Measurements from ENCODE around the gene PXYLP1.
"Not testable (repeated sequence)": the region's sequence is repeated elsewhere in the genome, so short reads cannot be mapped to it uniquely, and the experiment has no call there.

Gene PXYLP1

GRCh38 chr3:141291559-141292355, 60.1 kb downstream of the PXYLP1 start:
- DNase-seq (ENCODE audit: low read depth in 2 of 3, low spot score in 1 of 3) = no peak

GRCh38 chr3:141292356-141293058, 60.9 kb downstream of the PXYLP1 start:
- no peak for DNase-seq (ENCODE audit: low read depth in 2 of 3, low spot score in 1 of 3)

GRCh38 chr3:141294301-141294700, 62.7 kb downstream of the PXYLP1 start:
- no peak for DNase-seq (ENCODE audit: low read depth in 2 of 3, low spot score in 1 of 3)

- DNase-seq (ENCODE audit: low read depth in 2 of 3, low spot score in 1 of 3) = no peak
These were observed 63.2 kb downstream of the PXYLP1 start for GRCh38 chr3:141294848-141295247.

DNA sequence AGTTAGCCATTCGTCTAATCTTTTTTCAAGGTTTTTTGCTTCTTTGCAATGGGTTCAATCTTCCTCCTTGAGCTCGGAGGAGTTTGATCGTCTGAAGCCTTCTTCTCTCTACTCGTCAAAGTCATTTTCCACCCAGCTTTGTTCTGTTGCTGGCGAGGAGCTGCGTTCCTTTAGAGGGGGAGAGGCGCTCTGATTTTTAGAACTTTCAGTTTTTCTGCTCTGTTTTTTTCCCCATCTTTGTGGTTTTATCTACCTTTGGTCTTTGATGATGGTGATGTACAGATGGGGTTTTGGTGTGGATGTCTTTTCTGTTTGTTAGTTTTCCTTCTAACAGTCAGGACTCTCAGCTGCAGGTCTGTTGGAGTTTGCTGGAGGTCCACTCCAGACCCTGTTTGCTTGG, 68.8 kb downstream of the PXYLP1 start:
- DNase-seq (ENCODE audit: low read depth in 2 of 3, low spot score in 1 of 3) = not testable (repeated sequence)

GRCh38 chr3:141302364-141303141, 70.9 kb downstream of the PXYLP1 start:
- no peak for DNase-seq (ENCODE audit: low read depth in 2 of 3, low spot score in 1 of 3)

DNA sequence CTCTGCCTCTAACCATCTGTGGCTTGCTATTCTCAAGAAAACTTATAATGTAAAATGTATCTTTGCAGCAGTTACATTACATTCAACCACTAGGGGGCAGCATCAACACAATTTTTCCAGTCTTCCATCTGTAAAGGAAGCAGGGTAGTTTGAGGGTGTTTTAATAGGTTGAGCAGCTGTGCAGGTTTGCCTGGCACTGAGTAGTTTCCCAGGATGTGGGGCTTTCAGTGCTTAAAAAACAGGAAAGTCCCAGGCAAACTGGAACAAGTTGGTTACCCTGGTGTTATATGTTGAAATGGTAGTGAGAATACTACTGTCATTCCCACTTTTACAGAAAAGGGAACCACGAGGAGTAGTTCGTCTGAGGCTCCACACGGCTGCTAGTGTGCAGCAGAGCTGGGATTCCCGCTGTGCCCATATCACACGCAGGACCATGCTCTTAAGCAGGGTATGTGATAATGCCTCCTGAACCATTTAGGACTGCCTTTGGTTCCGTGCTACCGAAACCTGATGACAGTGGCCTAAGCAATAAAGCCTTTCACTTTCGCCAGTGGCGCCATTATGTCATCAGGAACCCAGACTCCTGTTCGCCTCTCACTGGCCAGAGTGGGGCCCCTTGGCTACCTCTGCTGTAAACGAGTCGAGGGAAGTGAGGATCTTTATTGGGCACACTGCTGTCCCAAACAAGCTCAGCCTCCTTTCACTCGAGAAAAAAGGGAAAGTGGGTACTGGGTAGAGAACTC, 72.0 kb downstream of the PXYLP1 start:
- DNase-seq (ENCODE audit: low read depth in 2 of 3, low spot score in 1 of 3) = peak in 2 of 3 donors; percentile 38 to 92

DNA sequence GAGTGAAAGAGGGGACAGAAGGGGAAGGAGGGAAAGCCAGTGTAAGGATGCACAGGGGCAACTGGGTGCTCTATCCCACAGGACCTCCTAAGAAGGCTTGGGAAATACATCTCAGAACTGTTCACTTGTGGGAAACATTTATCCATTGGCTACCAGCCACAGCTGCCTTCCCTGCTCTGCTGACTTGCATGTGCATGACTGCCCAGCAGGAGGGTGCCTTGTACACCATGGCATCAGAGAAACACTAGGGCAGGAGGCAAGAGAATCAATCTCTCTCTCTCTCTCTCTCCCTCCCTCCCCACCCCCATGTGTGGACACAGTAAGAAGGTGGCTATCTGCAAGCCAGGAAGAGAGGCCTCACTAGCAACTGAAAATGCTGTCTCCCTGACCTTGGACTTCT, 73.8 kb downstream of the PXYLP1 start:
- DNase-seq (ENCODE audit: low read depth in 2 of 3, low spot score in 1 of 3) = no peak

DNA sequence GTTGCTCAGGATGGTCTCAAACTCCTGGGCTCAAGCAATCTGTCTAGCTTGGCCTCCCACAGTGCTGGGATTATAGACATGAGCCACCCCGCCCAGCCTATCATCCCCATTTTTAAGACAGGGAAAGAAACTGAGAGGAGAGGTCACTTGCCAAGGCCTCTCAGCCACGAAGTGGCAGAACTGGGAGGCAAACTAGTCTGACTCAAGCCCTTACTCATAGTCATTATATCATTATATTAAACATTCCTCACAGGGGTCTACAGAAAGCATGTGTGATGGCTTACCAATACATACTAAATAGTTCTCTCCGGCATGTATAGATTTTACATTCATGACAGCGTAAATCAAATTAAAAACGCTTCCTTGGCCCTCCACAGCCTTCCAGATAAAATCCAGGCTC, 74.7 kb downstream of the PXYLP1 start:
- DNase-seq (ENCODE audit: low read depth in 2 of 3, low spot score in 1 of 3) = no peak

DNA sequence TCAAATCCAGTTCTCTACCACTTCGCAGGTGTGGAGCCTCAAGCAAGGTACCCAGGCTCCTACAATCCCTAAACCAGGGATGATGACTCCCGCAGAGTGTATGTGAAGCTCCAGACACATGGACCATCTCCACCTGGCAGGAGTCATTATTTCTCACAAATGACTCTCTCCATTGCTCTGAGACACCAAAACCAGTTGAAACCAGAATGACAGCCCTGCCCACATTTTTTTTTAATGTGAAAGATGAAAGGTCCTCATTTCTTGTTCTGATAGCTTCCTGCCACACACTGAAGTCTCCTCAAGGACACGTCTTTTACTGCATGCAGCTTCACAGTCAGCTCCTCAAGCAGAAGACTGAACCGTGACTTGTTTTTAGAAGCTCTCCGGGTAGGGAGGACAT, 75.3 kb downstream of the PXYLP1 start:
- DNase-seq (ENCODE audit: low read depth in 2 of 3, low spot score in 1 of 3) = no peak

GRCh38 chr3:141307351-141308059, 75.9 kb downstream of the PXYLP1 start:
- no peak for DNase-seq (ENCODE audit: low read depth in 2 of 3, low spot score in 1 of 3)

DNA sequence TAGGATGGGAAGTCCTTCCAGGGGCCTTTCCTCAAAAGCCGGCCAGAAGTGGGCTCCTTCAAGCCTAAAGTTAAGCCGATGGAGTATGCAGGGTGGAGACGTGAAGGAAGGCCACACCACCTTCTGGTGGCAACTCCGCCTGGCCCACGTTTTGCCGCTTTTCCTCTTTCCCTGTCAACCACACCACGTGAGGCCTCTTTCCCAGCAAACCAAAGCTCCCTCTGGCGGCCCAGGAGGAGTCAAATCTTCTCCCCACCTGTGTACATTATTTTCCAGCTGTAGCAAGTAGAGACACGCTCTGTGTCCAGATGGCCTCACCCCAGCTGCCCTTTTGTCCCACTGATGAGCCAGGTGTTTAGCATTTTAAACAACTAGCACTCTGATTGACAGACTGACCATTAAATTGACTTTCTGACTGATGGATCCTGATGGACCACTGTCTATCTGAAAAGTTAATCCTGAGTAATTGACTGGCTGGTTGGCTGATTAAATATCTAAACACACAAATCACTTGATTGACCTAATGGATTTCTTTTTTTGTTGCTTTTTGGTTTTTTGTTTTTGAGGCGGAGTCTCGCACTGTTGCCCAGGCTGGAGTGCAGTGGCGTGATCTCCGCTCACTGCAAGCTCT, 77.1 kb downstream of the PXYLP1 start:
- no peak for DNase-seq (ENCODE audit: low read depth in 2 of 3, low spot score in 1 of 3)

DNA sequence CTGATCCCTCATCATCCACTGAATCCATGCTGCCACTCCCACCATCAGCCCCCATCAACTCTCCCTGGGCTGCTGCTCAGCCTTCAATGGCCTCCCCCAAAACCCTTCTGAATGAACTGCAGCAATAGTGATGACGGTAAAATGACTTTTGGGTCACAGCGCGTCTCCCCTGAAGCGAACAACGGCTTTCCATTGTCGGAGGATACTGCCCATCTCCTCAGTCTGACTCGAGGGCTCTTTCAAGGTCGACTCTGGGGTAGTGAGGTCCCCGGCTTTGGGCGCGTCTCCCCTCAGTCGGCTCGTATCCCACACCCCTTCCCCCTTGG, 79.5 kb downstream of the PXYLP1 start:
- no peak for DNase-seq (ENCODE audit: low read depth in 2 of 3, low spot score in 1 of 3)

- DNase-seq (ENCODE audit: low read depth in 2 of 3, low spot score in 1 of 3) = peak; percentile 99
These were observed 80.1 kb downstream of the PXYLP1 start for GRCh38 chr3:141311496-141312353.

DNA sequence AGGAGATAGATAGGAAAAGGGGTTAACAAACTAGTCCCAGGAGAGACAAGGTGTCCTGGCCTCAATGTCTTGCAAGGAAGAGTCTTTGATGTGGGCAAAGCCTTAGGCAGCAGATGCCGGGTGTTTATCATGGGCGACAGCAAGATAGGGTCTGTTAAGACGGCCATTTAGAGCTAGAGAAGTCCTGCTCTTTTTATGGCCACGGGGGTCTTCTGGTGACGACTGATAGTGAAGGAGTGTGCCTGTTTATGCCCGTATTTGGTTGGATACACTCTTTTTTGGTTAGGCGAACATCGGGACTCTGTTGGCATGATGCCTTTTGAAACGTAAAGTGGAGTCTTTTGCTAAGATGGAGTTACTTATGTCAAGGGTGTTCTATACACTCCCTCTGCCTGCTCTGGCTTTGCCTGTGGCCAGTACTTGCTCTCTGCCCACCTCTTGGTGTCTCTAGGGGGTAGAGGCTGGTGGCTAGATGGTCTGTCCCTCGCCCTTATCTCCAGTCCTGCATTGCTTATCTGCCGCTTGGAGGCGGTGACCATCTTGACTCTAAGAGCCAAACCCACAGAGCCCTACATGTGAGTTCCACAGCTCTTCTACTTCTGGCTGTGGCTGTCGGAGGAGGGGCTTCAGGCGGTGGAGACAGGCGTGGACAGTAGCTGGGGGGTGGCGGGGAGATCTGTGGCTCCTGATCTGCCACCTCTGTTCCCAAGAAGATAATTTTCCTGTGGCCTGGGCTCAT, 80.9 kb downstream of the PXYLP1 start:
- no peak for DNase-seq (ENCODE audit: low read depth in 2 of 3, low spot score in 1 of 3)

- no peak for DNase-seq (ENCODE audit: low read depth in 2 of 3, low spot score in 1 of 3)
These were observed 81.6 kb downstream of the PXYLP1 start for GRCh38 chr3:141313093-141313683.

DNA sequence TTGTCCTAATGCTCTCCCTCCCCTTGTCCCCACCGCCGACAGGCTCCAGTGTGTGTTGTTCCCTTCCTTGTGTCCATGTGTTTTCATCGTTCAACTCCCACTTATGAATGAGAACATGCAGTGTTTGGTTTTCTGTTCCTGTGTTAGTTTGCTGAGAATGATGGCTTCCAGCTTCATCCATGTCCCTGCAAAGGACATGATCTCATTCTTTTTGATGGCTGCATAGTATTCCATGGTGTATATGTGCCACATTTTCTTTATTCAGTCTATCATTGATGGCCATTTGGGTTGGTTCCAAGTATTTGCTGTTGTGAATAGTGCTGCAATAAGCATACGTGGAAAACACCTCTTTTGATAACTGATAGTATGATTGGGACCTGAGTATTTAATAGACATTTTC, 82.8 kb downstream of the PXYLP1 start:
- DNase-seq (ENCODE audit: low read depth in 2 of 3, low spot score in 1 of 3) = not testable (repeated sequence)

DNA sequence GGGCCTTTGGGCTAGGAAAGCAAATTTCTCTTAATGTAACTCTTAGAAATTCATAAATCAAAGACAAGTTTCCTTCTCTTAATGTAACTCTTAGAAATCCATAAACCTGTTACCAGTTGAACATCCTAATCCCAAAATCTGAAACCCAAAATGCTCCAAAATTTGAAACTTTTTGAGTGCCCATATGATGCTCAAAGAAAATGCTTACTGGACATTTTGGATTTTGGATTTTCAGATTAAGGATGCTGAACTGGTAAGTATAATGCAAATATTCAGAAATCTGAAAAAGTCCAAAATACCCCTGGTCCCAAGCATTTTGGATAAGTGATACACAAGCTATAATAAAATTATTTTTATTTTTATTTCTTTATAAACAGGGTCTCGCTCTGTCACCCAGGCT, 85.2 kb downstream of the PXYLP1 start:
- DNase-seq (ENCODE audit: low read depth in 2 of 3, low spot score in 1 of 3) = no peak
